ENCODE results near the gene TNFRSF1B.

TNFRSF1B gene

GRCh38 chr1:12173631-12174121, 6.9 kb downstream of the TNFRSF1B start:
- peak in 12 of 58 donors; percentile 10 to 55 (median 24) for DNase-seq

- DNase-seq: peak in 2 of 58 donors; percentile 24 to 34
Observed at GRCh38 chr1:12174924-12175810, 8.4 kb downstream of the TNFRSF1B start.

GRCh38 chr1:12176298-12177118, 9.7 kb downstream of the TNFRSF1B start:
- DNase-seq: no peak

DNA sequence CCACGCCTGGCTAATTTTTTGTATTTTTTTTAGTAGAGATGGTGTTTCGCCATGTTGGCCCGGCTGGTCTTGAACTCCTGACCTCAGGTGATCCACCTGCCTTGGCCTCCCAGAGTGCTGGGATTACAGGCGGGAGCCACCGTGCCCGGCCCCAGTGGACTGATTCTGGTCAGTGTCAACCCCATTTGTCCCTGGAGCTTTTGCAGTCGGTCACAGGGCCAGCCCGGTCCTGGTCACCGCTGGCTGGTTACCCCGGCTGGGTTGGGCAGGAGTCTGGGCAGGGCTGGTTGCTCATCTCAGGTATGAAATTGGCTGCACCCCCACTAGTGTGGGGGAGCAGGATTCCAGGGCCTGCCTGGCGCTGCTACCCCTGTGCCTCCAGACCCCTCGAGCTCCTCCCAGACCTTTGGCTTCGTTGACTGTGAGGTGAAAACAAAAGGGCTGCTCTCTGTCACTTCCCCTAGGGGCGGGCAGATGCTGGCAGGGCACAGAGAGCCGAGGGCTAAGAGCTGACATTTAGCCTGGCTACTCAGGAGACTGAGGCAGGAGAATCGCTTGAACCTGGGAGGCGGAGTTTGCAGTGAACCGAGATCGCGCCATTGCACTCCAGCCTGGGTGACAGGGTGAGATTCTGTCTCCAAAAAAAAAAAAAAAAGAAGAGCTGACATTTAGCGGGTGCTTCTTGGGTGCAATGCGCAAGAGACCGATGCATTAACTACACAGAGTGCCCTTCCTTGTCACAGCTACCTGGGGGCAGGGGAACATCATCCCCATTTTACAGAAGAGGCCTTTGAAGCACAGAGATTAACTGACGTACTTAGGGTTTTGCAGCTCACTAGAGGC, 10.6 kb downstream of the TNFRSF1B start:
- no peak for DNase-seq

GRCh38 chr1:12177999-12178441, 11.2 kb downstream of the TNFRSF1B start:
- DNase-seq: peak in 10 of 58 donors; percentile 12 to 69 (median 21)

DNA sequence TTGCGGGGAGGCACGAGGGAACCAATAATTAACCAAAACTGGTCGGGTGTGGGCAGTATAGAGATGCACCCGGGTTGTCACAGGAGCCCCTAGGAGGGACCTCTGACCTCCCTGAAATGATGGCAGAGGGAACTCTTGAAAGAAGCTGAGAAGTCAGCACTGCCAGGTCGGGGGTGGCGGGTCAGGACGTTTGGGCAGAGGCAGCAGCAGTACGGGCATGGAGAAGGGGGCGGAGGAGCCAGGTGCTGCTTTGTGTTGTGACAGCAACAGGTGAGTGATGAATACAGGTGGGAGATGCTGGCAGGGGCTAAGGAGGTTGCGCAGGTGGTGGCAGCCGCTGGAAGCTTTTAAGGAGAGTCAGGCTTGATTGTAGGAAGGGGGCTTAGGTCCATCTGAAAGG, 11.7 kb downstream of the TNFRSF1B start:
- no peak for DNase-seq

DNA sequence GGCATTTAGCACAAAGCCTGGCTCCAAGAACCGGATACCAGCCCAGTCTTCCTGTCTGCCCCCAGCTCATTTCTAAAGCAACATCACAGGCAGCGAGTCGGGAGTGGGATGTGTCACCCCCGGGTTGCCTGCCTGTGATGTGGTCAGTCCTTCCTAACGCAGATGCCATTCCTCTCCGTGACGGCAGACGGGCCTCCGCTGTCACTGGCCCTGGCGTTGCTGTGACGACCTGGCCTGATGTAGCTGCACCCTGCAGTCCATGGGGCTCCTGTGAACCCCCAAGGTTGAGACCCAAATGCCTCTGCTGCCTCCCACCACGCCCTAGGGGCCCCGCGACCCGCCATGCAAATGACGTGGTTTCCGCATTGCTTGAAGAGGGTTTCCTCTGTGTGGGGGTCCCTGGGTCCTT, 12.3 kb downstream of the TNFRSF1B start:
- DNase-seq: no peak

DNA sequence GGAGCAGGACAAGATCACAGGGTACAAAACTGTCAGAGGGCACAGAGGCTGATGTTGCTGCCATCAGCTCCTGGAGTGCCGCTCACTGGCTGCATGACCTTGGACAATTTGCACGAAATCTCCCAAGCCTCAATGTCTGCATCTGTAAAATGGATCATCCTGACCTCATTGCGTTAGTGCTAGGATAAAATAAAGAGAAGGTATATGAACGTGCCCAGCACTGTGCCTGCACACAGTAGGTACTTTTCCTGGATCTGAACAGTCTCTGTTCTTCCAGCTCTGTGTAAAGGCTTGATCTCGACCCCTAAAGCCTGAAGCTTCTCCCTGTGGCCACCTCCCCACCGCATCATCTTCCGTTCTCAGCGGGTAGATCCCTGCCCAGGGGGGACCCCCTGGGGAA, 12.9 kb downstream of the TNFRSF1B start:
- no peak for DNase-seq

GRCh38 chr1:12180315-12180714, 13.5 kb downstream of the TNFRSF1B start:
- peak in 34 of 58 donors; percentile 10 to 67 (median 30) for DNase-seq

DNA sequence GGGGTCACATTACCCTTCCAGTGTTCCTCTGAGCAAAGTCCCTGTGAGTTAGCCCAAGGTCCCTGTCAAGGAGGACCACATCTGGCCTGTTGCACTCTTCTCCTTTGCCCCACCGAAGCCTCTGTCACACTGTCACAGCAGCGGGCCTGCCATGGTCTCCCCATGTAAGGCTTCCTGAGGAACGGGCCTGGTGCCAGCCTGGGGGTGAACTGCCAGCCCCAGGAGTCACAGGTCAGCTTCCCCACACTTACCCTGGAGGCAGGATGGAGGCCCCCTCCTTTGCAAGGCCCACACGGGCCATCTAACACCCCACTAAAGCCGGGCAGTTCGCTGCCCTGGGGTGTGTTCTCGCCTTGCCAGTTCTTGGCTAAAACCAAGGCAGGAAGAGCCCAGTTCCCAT, 14.1 kb downstream of the TNFRSF1B start:
- DNase-seq: no peak

DNA sequence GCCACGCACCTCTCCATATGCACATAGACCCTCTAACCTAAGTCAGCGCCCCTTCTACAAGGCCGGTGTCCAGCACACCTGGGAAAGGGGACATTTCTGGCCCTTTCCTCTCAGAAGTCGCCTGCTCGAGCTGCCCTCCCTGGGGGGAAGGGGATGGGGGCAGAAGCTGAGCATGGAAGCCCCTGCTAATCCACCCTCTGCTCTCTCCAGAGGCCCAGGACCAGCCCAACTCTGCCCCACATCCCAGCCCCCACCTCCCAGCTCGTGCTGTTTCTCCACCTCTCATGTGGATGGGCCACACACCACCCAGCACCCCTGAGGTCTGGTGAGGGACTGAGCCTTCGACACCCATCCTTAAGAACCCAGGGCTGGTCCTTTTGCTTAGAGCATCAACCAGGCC, 14.8 kb downstream of the TNFRSF1B start:
- DNase-seq: no peak

GRCh38 chr1:12182410-12182984, 15.7 kb downstream of the TNFRSF1B start:
- DNase-seq: no peak

- DNase-seq: no peak
Observed at GRCh38 chr1:12183095-12183794, 16.5 kb downstream of the TNFRSF1B start.

DNA sequence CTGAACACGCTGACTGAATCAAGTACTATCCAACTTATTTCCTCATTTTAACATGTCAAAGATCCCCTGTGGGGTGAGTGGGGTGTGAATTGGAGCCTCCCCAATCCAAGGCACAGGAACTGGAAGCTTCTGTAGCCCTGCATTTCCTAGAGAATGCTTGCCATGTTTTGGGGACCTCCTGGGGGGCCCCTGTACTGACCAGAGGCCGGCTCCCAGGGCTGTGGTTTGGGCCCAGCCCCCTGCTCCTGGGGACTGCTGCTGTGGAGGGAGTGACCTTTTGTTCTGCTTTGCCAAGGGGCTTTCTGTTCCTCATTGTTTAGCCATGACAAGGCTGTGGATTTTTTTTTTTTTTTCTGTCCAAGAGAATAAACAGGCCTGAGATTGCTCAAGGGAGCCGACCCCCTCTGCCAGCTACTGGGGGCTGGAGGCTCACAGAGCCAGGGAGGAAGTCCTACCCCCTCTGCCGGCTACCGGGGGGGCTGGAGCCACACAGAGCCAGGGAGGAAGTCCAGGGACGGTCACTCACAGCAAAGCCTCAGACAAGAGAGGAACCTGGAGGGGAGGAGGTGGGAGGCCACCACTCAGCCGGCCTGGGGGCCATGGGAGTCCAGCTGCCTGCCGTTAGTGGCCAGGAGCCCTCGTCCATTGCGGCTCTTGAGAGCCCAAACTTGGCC, 17.4 kb downstream of the TNFRSF1B start:
- DNase-seq: peak in 48 of 58 donors; percentile 3 to 69 (median 36)

DNA sequence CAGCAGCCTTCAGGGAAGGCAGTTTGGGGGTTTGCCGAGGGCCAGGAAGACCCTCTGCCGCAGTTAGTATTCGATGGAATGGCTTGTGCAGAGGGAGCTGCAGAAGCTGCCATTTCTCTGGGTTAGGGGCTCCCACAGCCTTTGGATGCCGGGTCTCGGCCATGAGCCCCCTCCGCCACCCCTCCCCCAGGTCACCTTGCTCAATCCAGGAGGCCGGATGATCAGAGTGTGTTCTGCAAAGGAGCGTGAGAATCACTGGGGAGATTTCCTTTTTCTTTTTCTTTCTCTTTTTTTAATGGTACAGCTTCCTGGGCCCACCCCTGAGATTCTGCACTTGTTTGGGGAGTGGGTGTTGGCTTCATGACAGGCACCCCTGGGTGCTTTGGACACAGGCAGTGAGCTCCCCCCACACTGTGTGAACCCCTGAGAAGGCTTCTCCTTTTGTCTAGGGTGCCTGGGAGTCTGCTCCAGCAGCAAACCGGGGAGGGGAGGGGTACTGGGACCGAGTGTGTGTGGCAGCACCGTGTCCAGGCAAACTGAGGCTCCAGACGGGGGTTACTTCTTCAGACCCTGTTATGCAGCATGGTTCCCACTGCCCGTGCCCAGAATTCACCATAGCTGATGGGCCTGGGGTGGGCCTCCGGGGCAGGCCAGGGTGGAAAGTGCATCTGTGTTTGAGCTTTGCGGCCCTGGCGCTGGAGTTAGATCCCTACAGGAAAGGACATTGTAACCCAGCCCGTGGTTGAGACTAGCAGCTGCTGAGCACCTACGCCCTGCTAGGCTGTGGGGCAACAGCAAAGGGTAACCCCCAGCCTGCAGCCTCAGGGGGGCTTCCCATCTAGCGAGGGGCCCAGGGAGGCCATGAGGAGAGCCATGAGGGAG, 18.5 kb downstream of the TNFRSF1B start:
- DNase-seq: no peak

- no peak for DNase-seq
Observed at GRCh38 chr1:12185918-12186678, 19.3 kb downstream of the TNFRSF1B start.

DNA sequence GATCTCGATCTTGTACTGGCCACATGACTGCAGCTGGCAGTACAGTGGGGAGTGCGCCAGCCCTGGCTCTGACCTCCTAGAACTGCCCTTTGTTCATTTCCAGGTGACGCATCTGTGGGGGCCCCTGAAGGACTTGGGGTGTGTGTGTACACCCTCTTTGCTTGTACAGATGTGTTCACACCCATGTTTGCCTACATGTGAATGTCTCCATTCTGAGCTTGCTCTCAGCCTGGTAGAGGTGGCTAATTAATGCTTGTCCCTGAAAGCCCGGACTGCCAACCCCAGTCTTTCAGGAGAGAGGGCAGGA, 19.8 kb downstream of the TNFRSF1B start:
- DNase-seq: no peak

- DNase-seq: no peak
Observed at GRCh38 chr1:12188115-12188514, 21.3 kb downstream of the TNFRSF1B start.
